Ishikawa (cell line): ENCODE data around the gene JPH3.

Experiments used
- CEBPB ChIP-seq: IDR thresholded peaks from 2 replicates; pipeline ENCODE4 v1.6.1; 2012
- EGR1 ChIP-seq: IDR thresholded peaks from 2 replicates; pipeline ENCODE4 v1.6.1; 2012
- EP300 ChIP-seq: IDR thresholded peaks from 2 replicates; pipeline ENCODE4 v1.6.1; 2012; ENCODE audit warnings: borderline replicate concordance
- NFIC ChIP-seq: IDR thresholded peaks from 2 replicates; pipeline ENCODE4 v1.6.1; 2012
- TAF1 ChIP-seq: IDR thresholded peaks from 2 replicates; pipeline ENCODE4 v1.6.1; 2012; ENCODE audit warnings: low read depth, mild to moderate bottlenecking
- YY1 ChIP-seq: IDR thresholded peaks from 2 replicates; pipeline ENCODE4 v1.6.1; 2012; ENCODE audit warnings: low read depth
- TF ChIP-seq, protein P1 (sequence below): IDR thresholded peaks from 2 replicates; pipeline ENCODE4 v1.6.1; 2012

DNA sequence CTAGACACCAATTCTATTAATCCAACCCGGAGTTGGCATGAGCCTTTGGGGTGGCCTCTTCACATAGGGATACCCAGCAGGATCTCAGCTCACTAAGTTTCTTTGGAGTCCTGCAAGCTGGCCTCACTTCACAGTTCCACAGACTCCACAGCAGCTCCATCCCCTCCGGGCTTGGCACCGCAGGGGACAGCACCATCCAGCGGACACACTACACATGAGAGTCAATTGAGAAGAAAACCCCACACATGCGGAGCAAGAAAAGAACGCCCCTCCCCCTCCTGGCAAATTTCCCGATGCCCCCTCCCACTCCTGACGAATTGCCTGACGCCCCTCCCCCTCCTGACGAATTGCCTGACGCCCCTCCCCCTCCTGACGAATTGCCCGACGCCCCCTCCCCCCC lies 132.3 kb downstream of the JPH3 start:
- no peak for TF ChIP-seq EP300
- TF ChIP-seq EGR1, result no peak
- no peak for TF ChIP-seq TAF1
- no peak for TF ChIP-seq YY1
- TF ChIP-seq, protein P1, sequence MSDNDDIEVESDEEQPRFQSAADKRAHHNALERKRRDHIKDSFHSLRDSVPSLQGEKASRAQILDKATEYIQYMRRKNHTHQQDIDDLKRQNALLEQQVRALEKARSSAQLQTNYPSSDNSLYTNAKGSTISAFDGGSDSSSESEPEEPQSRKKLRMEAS, result no peak
- no peak for TF ChIP-seq NFIC
- no peak for TF ChIP-seq CEBPB
